ENCODE data around the gene CFAP53.

- TF ChIP-seq, protein P1, sequence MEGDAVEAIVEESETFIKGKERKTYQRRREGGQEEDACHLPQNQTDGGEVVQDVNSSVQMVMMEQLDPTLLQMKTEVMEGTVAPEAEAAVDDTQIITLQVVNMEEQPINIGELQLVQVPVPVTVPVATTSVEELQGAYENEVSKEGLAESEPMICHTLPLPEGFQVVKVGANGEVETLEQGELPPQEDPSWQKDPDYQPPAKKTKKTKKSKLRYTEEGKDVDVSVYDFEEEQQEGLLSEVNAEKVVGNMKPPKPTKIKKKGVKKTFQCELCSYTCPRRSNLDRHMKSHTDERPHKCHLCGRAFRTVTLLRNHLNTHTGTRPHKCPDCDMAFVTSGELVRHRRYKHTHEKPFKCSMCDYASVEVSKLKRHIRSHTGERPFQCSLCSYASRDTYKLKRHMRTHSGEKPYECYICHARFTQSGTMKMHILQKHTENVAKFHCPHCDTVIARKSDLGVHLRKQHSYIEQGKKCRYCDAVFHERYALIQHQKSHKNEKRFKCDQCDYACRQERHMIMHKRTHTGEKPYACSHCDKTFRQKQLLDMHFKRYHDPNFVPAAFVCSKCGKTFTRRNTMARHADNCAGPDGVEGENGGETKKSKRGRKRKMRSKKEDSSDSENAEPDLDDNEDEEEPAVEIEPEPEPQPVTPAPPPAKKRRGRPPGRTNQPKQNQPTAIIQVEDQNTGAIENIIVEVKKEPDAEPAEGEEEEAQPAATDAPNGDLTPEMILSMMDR (IDR thresholded peaks at IDR 0.05), result no peak
- TF ChIP-seq POLR2A (IDR thresholded peaks at IDR 0.05), result no peak
These were observed 66.9 kb downstream of the CFAP53 start for GRCh38 chr18:50199346-50199855.

All from heart left ventricle (tissue), 13 donors.